Kidney capillary endothelial cell (primary cell): ENCODE measurements around the gene HHATL.

Experiments used
- DNase-seq: peaks from one replicate; pipeline ENCODE4 v3.0.0-alpha.2; 2018; ENCODE audit warnings: low spot score

Gene HHATL, protein sequence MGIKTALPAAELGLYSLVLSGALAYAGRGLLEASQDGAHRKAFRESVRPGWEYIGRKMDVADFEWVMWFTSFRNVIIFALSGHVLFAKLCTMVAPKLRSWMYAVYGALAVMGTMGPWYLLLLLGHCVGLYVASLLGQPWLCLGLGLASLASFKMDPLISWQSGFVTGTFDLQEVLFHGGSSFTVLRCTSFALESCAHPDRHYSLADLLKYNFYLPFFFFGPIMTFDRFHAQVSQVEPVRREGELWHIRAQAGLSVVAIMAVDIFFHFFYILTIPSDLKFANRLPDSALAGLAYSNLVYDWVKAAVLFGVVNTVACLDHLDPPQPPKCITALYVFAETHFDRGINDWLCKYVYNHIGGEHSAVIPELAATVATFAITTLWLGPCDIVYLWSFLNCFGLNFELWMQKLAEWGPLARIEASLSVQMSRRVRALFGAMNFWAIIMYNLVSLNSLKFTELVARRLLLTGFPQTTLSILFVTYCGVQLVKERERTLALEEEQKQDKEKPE

GRCh38 chr3:42702066-42702951 lies at the start of gene HHATL:
HHATL (minus strand) TSS chr3:42702798; CDS start chr3:42700826, 1,972 bp downstream.
- DNase-seq, result no peak

GRCh38 chr3:42751609-42752008 lies 49.0 kb upstream of the HHATL start:
- DNase-seq, result no peak

DNA sequence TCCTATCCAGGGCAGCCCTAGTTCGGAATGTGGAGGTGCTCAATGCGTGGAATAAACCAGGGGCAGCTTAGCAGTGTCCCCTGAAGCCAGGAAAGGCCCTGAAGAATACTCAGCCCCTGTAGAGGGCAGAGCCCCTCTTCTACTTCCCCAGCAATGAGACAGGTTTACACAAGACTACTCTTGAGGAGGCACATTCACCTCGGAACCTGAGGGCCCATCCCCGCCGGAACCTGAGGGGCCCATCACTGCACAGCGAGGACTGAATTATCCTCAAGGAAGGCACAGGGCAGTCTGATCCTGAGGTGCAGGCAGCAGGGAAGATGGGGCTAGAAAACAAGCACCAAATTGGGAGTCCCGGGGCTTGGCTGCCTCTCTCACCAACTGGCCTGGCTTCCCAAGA lies 48.2 kb upstream of the HHATL start:
- DNase-seq, result no peak

- no peak for DNase-seq
These were observed 47.2 kb upstream of the HHATL start for GRCh38 chr3:42749753-42750231.

- DNase-seq, result no peak
These were observed 46.6 kb upstream of the HHATL start for GRCh38 chr3:42749025-42749752.

GRCh38 chr3:42747581-42747980 lies 45.0 kb upstream of the HHATL start:
- DNase-seq, result no peak

DNA sequence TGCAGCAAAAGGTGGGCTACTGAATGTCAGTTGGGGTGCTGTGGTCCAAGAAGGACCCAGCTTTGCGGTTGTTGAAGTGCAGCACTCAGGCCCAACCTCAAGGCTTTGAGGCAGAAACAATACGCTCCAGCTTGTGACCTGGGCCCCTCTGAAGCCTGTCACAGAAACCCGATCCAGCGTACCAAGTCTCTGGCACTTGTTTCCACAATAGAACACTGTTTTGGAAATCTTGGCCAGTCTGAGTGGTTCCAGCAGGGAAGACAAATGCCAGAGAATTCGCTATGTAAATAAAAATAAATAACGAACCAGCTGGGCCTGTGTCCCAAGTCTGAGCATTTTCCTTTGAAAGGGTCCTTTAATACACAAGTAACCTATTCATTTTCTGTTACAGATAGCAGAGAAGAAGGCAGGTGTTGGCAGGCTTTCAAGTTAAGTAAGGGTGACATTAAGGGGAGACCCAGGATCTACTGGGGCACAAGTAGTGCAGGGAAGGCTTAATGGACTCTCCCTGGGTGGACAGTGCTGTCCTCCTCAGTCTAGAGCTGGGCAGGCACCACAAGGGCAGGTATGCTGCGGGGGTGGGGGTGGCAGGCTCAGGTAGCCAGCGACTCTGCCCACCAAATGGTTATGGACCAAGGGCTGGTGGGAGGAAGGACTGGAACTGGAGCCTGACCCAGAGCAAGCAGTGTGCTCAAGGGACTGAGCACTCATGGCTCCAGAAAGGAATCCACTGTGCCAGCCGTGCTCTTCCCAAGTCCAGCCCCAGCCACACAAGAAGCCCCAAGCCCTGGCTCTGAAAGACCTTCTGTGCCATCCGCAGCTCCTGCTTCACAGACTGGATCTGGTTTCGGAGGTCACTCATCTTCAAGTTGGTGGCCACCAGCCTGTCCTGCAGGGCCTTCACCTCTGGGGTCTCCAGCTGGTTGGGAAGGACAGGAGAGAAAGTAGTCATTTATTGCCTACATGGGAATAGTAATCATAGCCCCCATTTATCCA lies 44.2 kb upstream of the HHATL start:
- no peak for DNase-seq

GRCh38 chr3:42745776-42746454 lies 43.3 kb upstream of the HHATL start:
- DNase-seq, result no peak

DNA sequence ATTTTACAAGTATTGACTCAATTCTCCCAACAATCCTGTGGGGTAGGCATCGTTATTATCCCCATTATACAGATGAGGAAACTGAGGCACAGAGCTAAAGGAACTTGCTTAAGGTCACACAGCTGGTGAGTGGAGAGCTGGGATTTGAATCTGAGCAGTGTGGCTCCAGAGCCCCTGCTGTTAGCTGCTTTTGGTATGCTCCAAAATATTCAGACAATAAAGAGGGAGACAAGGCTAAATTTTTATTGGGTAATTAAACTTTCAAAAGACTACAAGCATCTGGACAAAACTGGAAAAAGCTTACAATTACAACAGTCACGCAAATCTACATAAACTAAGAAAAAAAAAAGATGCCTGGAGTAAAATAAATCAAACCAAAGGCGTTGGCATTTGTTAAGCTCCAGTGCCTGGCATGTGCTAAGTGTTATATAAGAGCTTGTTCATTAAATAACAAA lies 42.7 kb upstream of the HHATL start:
- no peak for DNase-seq

GRCh38 chr3:42743204-42743995 lies 40.8 kb upstream of the HHATL start:
- no peak for DNase-seq

- no peak for DNase-seq
These were observed 40.1 kb upstream of the HHATL start for GRCh38 chr3:42742688-42743087.

GRCh38 chr3:42742259-42742658 lies 39.7 kb upstream of the HHATL start:
- no peak for DNase-seq

DNA sequence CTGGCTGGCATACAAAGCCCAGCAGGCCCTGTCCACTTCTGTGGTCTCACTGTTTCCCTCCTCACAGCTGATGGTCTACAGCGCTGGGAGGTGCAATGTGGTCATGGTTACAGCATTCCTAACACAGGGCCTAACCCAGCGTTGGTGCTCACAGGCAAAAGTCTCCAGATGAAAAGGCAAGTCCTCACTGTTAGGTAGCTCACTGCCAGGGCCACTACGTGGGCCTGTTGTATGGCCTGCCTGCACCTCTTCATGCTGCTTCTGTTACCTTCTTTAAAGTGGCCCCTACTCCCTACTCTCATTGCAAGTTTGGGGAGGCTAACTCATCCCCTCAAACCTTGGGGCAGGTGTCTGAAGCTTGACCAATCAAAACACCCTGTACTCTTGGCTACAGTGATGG lies 39.2 kb upstream of the HHATL start:
- DNase-seq, result no peak

- no peak for DNase-seq
These were observed 37.0 kb upstream of the HHATL start for GRCh38 chr3:42739401-42740158.

- no peak for DNase-seq
These were observed 33.9 kb upstream of the HHATL start for GRCh38 chr3:42736531-42736930.

DNA sequence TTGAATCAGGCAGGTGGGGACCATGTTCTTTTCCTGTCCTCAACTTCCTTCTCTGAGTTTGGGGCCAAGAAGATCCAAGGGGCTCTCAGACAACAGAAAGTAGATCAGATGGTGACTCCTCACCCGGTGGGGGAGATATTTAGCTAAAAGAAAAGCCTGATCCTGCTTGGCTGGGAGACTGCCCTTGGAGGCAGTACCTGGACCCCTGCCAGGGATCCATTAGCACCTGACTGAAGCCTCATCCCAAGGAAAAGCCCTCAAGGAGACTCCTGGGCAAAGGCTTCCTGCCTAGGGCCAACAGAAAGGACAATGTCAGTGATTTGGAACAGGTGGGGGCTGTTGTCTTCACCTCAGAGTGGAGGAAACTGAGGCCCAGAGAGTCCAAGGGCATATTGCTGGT lies 33.5 kb upstream of the HHATL start:
- no peak for DNase-seq

GRCh38 chr3:42735615-42736014 lies 33.0 kb upstream of the HHATL start:
- no peak for DNase-seq

- DNase-seq, result no peak
These were observed 32.4 kb upstream of the HHATL start for GRCh38 chr3:42735019-42735418.
